Activated CD8-positive, alpha-beta memory T cell treated with anti-CD3 and anti-CD28 coated beads for 24 hours (primary cell): Measurements from ENCODE around the gene TSPEAR.
"Not testable (repeated sequence)": the region's sequence is repeated elsewhere in the genome, so short reads cannot be mapped to it uniquely, and the experiment has no call there.

ENCODE experiments used
- DNase-seq: peaks from one replicate; pipeline ENCODE4 v3.0.0-alpha.2; 2020

Gene TSPEAR

DNA sequence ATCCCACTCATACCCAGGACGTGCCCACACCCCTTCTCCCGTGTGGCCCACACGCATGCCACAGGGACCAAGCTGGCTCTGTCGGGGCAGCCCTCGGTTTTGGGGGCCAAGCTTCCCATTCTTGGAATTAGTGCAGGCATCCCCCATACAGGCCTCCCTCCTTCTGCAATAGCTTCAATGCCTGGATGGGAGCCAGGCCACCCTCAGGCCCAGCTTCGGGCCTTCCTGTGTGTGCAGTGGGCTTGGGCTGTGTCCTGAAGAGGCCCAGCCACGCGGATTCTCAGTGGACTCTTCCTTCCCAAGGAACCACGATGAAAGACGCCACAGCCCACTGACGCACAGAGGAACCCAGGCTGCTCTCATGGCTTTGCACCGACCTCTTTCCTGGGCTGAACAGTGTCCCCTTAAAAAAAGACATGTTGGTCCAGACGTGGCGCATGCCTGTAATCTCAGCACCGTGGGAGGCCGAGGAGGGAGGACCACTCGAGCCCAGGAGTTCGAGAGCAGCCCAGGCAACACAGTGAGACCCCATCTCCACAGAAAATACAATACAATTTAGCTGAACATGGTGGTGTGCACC is 61.8 kb downstream of the TSPEAR start:
- DNase-seq, result no peak

DNA sequence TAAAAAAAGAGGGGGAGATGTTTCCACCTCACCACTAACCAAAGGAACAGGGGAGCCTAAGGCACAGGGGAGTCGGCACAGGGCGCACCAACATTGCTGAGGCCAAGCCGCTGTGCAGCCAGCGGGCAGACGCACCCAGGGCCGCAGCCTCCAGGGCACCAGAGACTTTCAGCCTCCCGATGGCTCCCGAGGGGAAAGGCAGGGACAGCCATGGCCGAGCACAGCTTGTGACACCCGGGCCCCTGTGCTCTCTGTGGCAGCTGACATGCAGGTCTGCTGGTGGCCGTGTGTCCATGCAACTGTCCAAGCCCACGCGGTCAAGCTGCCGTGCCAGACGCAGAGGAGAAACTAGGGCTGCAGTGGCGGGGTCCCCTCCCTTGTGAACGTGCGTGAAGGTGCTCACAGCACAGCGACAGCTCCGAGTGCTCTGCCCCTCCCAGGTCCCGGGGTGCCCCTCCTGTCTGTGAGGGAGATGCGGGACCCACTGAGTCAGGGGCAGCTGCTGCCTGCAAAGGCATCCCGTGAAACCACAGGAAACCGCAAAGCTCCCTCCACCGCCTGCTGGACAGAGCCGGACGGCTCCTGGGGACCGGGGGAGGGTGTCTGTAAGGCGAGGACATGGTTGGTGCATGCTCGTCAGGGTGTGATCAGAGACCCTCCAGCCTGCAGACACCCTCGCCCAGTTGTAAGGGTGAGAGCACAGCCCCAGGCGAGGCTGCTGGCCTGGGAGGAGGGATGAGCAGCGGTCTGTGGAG is 62.6 kb downstream of the TSPEAR start:
- DNase-seq, result no peak

GRCh38 chr21:44647222-44647552 is 64.2 kb downstream of the TSPEAR start:
- no peak for DNase-seq

DNA sequence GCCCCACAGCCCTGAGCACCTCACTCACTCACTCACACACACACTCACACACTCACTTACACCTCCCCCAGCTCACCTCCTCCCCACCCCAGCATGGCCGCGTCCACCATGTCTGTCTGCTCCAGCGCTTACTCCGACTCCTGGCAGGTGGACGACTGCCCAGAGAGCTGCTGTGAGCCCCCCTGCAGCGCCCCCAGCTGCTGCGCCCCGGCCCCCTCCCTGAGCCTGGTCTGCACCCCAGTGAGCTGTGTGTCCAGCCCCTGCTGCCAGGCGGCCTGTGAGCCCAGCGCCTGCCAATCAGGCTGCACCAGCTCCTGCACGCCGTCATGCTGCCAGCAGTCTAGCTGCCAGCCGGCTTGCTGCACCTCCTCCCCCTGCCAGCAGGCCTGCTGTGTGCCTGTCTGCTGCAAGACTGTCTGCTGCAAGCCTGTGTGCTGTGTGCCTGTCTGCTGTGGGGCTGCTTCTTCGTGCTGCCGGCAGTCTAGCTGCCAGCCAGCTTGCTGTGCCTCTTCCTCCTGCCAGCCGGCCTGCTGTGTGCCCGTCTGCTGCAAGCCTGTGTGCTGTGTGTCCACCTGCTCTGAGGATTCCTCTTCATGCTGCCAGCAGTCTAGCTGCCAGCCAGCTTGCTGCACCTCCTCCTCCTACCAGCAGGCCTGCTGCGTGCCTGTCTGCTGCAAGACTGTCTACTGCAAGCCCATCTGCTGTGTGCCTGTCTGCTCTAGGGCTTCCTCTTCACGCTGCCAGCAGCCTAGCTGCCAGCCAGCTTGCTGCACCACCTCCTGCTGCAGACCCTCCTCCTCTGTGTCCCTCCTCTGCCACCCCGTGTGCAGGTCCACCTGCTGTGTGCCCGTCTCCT is 64.8 kb downstream of the TSPEAR start, which contains the start of gene KRTAP10-11:
Gene KRTAP10-11 (plus strand): TSS at position 49 of the 856 bp plus-strand sequence. CDS start 45 bp downstream, at position 94.
- DNase-seq, result not testable (repeated sequence)

DNA sequence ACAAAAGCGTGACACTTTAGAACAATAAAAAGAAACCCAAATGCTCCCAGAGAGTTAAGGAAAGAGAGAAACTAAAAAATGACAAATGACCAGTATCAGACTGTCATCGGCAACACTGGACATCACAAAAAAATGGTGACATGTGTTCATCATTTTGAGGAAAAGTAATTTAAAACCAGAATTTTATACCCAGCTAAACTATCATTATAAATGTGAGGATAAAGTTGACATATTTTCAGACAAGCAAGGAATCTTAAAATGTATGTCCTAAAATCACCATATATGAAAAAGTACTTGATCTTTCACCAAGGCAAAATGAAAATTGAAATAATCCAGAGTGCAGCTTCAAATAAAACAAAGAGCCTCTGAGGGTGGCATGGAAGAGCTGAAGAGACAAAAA is 66.5 kb downstream of the TSPEAR start:
- DNase-seq, result no peak

DNA sequence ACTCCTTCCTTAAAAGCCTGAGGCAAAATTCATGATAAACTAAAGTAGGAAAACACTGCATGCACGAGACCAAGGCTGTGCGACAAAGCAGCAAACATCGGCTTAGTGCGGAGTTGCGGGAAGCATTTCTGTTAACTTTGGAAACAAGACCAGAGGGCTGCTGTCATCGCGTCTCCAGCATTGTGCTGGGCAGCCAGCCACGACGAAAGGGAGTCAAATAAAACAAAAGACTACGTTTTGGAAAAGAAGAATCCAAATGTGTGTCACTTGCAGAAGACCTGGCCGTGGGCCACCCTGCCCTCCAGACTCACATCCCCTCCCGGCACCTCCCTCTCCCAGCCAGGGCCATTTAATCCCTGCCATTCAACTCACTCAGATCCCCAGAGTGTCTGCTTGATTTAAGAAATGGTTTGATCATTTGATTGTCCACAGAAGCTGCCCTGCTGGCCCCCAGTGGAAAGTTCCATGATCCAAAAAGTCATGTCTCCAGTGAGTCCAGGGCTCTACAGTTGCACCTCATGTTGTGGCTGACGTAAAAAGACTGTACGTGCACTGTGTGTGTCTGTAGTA is 67.5 kb downstream of the TSPEAR start:
- no peak for DNase-seq

DNA sequence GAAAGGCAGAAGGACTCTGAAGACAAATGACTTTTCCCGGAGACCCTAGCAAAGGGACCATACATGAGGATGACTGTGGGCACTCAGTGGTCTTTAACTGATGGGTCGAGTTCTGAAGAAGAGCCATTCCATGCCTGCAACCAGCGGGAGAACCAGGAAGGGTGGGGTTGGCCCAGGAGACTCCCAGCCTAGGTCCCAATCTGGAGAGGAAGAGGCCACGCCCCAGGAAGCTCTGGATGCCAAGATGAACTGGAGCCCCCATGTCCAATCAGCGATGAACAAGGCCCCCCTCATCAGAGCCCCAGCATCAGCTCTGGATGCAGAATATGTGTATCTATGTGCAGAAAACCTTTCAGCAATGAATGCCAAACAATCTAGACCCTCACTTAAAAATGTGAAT is 70.6 kb downstream of the TSPEAR start:
- no peak for DNase-seq

GRCh38 chr21:44639331-44639655 is 72.1 kb downstream of the TSPEAR start:
- DNase-seq, result no peak

- DNase-seq, result not testable (repeated sequence)
Measured at GRCh38 chr21:44638506-44639330, 72.7 kb downstream of the TSPEAR start.

GRCh38 chr21:44637851-44638348 is 73.5 kb downstream of the TSPEAR start:
- not testable (repeated sequence) for DNase-seq

- no peak for DNase-seq
Measured at GRCh38 chr21:44637018-44637850, 74.1 kb downstream of the TSPEAR start, which contains the start of gene KRTAP10-10. KRTAP10-10 (plus strand) TSS chr21:44637356; CDS start chr21:44637418, 62 bp downstream.

- DNase-seq, result no peak
Measured at GRCh38 chr21:44636209-44637017, 75.0 kb downstream of the TSPEAR start.

DNA sequence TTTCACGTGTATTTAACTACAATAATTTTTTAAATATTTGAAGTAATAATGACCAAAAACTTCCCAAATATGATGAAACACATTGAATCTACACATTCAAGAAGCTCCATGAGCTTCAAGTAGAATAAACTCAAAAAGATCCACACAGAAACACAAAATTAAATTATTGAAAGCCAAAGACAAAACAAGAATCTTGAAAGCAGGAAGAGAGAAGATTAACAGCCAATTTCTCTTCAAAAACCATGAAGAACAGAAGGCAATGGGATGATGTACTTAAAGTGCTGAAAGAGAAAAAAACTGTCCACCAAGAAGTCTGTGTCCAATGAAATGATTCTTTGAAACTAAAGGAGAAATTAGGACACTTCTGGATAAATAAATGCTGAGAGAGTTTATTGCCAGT is 79.3 kb downstream of the TSPEAR start:
- DNase-seq, result no peak

DNA sequence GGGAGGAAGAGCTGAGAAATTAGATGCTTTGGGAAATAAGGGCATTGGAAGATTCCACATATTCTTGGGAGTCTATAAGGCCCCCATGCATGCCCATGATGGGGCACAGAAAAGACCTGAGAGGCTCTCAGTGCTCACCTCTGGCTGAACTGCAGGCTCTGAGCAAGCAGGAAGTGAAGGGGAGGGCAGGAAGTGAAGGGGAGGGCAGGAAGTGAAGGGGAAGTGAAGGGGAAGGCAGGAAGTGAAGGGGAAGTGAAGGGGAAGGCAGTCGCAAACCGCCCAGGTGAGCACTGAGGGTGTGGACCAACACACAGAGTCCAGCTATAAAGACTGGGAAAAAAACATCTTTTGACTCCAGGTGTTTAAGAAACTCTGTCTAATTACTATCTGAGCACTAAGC is 80.9 kb downstream of the TSPEAR start:
- DNase-seq, result no peak

DNA sequence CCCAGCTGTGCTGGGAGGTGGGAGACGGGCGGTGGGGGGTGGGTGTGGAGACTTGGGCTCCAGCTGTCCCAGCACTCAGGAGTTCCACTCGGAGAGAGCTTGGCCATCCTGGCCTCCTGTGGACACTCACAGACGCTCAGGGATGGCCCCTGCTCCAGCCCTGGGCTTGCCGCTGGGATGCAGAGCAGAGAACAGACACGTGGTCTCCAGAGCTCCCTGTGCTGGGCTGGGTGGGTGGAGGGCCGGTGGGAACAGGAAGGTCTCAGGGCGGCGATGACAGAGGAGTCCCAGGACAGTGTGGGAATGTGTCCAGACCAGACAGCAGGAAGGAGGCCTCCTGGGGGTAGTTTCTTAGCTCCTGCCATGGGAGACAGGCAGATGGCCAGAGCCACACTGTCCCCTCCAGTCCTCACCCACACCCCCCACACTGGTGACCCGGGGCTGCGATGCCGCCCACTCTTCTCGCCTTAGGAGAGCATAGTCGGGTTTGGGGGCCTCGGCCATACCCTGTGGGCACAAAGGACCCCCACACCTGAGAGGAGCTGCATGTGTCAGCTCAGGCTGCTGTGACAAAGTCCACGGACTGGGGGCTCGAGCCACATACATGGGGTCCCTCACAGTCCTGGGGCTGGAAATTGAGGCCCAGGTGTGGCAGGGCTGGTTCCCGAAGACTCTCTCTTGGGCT is 82.5 kb downstream of the TSPEAR start:
- no peak for DNase-seq

DNA sequence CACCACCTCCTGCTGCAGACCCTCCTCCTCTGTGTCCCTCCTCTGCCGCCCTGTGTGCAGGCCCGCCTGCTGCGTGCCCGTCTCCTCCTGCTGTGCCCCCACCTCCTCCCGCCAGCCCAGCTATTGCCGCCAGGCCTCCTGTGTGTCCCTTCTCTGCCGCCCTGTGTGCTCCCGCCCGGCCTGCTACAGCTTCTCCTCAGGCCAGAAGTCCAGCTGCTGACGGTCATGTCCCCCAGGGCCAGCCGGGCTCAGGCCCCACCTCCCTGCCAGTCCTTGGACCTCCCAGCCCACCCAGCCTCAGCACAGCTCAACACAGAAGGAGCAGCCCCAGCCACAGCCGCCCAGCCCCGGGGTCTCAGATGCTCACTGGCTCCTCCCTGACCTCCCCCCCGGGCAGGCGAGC is 83.5 kb downstream of the TSPEAR start:
- not testable (repeated sequence) for DNase-seq

- not testable (repeated sequence) for DNase-seq
Measured at GRCh38 chr21:44627181-44627822, 84.1 kb downstream of the TSPEAR start.

GRCh38 chr21:44626673-44627143 is 84.7 kb downstream of the TSPEAR start, which contains the start of gene KRTAP10-9:
KRTAP10-9 (plus strand) TSS chr21:44627093; CDS start chr21:44627172, 79 bp downstream.
- no peak for DNase-seq

DNA sequence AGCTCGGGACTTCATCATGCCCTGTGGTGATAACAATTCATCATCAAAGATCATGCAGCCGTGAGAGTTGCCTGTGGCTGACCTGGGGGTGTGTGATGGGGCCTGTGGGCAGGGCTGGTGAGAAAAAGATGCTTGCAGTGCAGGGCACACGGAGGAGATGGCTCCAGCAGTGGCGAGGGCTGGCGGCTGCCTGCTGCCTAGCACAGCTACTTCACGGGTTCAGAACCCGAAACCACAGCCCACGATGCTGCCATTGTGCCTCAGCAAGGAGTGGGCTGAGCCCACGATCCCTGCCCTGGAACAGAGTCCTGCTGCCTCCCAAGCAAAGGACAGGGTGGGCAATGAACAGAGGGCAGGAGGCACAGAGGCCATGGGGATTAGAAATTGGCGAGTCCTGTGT is 85.1 kb downstream of the TSPEAR start:
- no peak for DNase-seq
